Activated CD8-positive, alpha-beta memory T cell treated with anti-CD3 and anti-CD28 coated beads, Interleukin-2, amount 50 U/mL, for 24 hours (primary cell): ENCODE results near the gene OPN3.

ENCODE experiments used
- DNase-seq: peaks from one replicate; pipeline ENCODE4 v3.0.0-alpha.2; 2020; ENCODE audit errors: extremely low read depth

Gene OPN3

GRCh38 chr1:241617426-241617825, 22.7 kb downstream of the OPN3 start:
- DNase-seq: no peak

DNA sequence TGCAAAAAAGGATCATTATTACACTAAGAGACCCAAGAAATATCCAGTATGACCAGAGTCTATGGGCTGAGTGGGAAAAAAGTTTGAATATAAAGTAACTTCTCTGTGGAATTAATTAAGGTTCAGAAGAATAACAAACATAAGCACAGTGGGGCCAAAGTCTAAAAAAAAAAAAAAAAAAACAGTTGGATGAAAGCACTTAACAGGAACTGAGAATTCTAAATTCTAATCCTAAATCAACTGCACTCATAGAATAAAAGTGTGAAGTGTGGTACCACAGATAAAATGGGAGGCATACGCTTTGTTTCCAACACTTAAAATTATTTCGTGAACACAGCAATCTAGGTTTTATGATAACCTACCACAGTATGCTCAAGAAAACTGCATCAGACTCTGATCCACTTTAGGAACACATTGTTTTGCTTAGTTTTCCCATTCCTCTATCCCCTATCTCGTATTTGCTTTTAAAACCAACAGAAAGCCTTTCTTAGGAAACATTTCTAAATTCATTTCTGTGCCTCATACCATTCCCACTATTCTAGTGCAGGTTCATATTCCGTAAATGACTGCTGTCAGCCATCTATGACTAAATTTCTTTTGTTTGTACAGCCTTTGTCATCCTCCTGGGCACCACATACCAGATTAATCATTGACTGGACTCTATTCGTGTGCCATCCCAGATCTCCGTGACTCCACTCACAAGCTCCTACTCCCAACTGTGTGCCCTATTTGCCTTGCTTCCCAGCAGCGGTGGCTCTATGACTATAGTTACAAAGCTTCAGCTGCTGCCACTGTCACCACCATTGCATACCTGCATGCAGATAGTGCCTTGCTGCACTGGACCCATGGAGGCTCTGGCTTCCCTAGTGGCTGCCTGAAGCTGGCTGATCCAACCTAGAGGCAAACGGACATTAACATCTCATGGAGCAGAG, 24.9 kb downstream of the OPN3 start:
- DNase-seq: no peak

GRCh38 chr1:241614572-241614971, 25.6 kb downstream of the OPN3 start:
- no peak for DNase-seq

DNA sequence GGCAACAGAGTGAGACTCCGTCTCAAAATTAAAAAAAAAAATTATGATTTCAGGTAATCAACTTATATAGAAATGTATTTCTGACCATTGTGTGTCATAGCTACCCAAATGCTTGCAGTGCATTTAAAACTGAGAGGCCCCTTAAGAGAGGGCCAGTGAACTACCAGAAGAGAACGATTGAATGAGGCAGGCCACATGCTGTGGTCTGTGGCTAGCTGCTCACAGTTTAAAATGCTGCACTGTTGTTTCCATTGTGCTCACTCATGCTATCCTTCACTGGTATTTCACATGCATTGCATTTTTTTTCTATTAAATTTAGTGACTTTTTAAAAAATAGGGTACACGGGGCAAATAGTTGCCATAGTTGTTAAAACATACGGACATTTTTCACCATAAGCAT, 26.0 kb downstream of the OPN3 start:
- no peak for DNase-seq

GRCh38 chr1:241612533-241613477, 27.4 kb downstream of the OPN3 start:
- no peak for DNase-seq

DNA sequence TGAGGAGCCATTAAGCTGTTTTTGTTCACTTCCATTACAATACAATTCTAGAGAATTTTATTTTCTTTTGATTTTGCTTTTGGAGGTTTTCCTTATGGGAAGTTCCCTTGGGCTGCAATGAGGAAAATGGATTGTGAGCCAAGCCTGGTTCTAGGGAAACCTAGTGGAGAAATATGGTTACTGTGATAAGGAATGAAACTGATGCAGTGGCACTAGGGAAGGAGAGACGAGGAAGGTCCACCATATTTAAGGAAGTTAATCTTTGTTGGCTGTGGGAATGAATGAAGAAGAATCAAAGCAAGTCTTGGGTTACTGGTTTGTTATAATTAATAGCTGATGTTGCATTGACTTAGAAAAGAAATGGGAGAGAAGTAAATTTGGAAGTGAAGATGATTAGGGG, 28.4 kb downstream of the OPN3 start:
- no peak for DNase-seq

- no peak for DNase-seq
These were observed 29.1 kb downstream of the OPN3 start for GRCh38 chr1:241611063-241611462.

DNA sequence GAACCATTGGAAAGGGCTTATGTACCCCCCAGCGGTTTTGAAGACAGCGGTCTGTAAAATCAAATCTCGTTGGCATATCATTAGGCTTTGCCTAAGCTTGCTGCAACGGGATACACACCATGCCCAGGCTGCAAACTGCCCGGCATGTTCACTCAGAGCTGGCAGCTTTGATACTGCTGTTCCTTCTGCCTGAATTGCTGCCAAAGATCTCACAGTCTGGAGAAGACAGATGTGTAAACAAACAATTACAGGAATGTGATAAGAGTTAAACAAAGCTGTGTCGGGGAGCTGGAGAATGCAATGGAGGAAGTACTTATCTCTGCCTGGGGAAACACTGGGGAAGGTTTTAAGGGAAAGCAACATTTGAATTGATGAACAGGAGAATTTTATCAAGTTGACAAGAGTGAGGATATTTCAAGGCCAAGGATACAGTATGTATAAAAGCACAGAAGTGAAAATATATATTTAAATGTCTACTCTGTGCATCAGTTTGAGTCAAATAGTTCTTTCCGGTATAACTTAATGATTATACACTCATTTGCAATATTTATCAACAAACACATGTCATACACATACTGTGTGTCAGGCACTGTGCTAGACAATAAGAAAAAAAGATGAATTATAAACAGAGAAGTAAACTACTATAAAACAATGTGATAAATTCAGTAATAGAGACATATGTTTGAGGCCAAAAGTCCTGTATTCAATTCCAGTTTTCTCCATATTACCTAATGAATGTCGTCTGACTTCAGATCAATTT, 29.9 kb downstream of the OPN3 start:
- DNase-seq: no peak

- DNase-seq: no peak
These were observed 31.7 kb downstream of the OPN3 start for GRCh38 chr1:241608379-241609033.

DNA sequence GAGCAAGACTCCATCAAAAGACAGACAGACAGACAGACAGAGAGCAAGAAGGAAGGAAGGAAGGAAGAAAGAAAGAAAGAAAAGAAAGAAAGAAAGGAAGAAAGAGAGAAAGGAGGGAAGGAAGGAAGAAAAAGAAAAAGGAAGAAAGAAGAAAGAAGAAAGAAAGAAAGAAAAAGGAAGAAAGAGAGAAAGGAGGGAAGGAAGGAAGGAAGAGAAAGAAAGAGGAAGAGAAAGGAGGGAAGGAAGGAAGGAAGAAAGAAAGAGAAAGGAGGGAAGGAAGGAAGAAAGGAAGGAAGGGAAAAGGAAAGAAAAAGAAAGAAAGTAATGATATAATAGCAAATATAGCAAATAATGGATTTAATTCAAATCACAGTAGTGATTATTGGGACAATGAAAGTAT, 32.7 kb downstream of the OPN3 start:
- DNase-seq: no peak

GRCh38 chr1:241606544-241606943, 33.6 kb downstream of the OPN3 start:
- DNase-seq: no peak

DNA sequence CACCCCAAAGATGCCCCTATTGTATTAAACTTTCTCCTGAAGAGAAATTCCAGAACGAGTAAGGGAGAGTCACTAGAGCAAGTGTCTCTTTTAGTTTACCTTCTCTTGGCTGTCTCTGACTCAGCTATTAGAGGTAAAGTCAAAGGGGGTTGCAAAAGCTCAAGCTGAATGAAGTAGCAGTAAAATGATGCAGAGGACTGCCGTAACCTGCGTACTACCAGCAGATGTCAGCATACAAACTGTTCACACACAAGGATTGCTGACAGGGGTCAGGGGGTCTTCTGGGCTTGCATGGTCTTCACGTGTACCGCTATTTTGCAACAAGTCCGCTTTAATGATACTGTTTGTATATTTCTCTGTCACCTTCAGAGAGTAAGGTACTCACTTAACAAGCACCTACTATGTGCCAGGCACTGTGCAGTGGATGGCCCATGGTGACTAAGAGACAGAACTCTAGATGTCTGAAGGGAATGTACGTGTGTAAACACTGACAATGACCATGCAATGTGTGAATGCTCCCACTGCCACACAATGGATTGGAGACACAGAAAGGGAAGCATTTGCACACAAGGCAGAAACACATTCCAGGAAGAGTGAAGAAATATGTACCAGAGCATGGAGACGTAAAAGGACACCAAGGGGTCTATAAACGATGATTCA, 34.9 kb downstream of the OPN3 start:
- DNase-seq: no peak

DNA sequence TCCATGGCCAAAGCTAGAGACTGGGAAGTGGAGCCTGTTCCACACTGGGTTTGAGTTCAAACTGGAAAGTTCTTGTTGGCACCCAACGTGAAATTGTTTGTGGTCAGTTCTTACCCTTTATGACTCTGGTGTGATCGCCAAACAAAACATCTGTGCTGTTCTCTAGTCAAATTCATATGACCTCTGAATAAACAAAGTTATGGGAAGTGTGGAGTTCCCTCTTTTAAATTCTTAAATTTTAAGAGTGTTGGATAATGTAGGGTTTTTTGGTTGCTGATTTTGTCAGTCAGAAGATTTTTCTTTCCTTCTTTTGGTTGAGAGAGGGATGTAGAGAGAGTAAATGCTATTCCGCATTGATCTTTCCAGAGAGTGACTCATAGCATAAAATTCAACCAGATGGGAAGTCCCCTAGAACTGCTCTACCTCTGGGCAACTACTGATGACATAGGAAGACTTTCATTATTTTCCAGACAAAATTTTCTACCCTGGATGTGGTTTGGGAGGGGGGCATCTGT, 36.4 kb downstream of the OPN3 start:
- no peak for DNase-seq

DNA sequence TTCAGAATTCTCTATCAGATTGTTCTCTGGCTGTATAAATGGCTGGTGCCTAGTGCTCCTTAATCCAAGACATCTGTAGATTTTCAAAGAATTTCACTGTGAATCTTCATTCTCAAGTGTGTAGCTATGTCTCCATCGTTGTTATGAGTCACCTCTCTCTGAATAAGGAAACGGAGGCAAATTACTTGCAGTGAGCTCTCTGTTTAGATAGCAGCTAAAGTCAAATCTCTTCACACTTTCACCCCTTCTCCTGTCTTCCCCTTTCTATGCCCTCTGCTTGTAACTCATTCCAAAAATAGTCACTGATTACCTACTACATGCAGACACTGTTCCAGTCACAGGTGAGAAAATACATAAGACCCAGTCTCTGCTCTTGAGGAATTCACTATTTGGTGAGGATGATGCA, 39.7 kb downstream of the OPN3 start:
- no peak for DNase-seq

DNA sequence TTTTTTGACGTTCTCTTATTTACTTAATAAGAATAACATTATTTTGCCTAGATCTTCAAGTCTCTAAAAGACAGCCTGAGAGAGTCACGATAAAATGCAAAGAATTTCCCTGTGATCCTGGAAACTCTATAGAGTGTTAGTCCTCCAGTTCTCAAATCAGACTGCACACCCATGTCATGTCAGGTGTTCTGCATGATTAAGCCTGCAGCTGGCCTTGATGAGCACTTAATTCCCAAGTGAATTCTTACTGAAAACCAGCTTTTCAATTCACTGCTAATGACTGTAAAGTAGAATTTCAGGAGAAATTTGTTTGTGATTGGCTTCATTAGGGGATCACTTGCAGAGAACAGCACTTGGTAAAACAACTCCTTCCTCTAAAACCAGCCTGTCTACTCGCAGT, 41.9 kb downstream of the OPN3 start:
- no peak for DNase-seq

DNA sequence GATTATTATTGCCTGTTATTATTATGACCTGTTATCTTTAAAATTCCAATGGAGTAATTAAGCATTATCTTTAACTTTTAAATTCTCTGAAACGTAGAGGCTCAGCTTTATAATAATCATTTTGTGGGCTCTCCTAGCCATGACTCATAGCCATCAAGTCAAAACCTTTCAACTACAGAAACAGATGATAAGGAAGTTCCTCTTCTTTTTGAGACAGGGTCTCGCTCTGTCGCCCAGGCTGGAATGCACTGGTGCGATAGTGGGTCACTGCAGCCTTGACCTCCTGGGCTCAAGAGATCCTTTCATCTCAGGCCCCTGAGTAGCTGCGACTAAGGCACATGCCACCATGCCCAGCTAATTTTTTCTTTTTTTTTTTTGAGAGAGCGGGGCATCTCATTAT, 43.5 kb downstream of the OPN3 start:
- DNase-seq: no peak

GRCh38 chr1:241593186-241593585, 47.0 kb downstream of the OPN3 start:
- DNase-seq: no peak

GRCh38 chr1:241592273-241592958, 47.8 kb downstream of the OPN3 start:
- DNase-seq: no peak

DNA sequence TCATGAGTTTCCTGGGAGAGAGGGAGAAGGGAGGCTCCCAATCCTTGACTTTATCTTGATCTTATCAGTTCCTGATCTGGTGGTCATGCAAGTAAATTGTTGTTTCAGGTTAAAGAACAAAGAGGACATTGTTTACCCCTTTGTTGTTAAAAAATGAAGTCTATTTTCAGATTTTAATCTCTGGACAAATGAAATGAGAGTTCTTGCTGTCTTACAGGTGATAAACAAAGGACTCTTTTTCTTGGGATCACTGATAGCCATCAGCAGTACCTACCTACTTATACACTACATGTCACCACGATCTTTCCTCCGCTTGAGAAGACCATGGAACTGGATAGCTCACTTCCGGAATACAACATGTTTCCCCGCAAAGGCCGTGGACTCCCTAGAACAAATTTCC, 48.4 kb downstream of the OPN3 start:
- DNase-seq: no peak

GRCh38 chr1:241591317-241591716, 48.9 kb downstream of the OPN3 start:
- DNase-seq: no peak
